ENCODE measurements around the gene TRIM42. TPM values are rescaled to one million over a fixed set of nuclear protein-coding genes. Genes with fewer than 3 reads are reported as not detected.

TRIM42 gene
- total and polyA plus RNA-seq, 2 of the 8 experiments (the other 6 are each of a cell fraction or from before 2014, with no cell fraction given) = not detected

DNA sequence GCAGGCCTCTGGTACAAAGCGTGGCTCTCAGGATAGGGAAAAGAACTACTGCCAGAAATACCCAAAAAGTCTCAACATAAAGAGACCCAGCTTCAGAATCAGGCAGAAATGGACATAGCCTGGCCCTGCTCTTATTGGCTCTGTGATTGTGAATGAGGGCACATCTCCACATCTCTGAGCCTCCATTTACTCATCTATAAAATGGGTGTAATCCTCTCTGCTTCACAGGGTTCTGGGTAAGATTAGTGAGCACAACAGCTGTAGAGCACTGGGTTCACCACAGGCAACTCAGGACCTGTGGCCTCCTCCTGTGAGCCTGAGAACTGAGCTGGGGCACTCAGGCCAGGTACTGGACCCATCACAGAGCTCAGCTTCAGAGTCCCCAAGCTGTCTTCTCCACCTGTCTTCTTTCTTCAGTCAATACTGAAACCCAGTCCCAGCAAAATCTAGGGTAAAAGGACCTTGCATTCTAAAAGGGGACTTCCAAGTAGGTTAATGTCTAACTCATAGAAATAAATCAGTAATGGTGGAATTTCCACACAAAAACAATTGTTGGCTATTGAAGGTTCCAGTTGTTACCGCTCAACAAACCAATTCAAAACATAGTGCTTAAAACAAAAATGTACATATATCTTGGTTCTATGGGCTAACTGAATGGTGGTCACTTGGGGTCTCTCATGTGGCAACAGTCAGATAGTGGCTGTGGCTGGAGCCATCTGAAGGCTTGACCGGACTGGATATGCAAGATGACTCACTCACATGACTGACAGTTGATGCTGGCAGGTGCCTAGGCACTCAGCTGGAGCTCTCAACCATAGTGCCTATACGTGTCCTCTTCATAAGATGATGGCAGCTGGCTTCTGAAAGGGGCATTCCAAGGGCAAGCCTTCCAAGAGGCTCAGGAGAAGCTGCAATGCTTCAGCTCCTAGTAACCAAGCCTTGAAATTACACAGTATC, 47.3 kb downstream of the TRIM42 start:
- Histone ChIP-seq H3K9me3 (ENCODE audit: insufficient read depth in 2 of 2, low read depth in 1 of 2, low read length in 1 of 2) (no peaks in the 10 kb centered on the region; a peak in 1 of 4 replicates), H2AFZ (ENCODE audit: low read length) (no peak overlapping the region), H3K4ac (replicated peaks; ENCODE audit: insufficient read length, low read depth, low read length) (no peak overlapping the region), H2BK120ac (replicated peaks; ENCODE audit: low read depth, low read length) (no peak overlapping the region), H4K8ac (ENCODE audit: extremely low read depth, insufficient read depth, low read length) (no peak overlapping the region), H3K79me2 (ENCODE audit: control insufficient read depth in 1 of 2, insufficient read depth in 2 of 2, low read length in 2 of 2) (no peaks in the 10 kb centered on the region), H3K23ac (ENCODE audit: insufficient read length) (no peak overlapping the region), H3K9ac (replicated peaks in 1 of 4; ENCODE audit: extremely low read depth in 1 of 4, low read depth in 3 of 4, low read length in 3 of 4) (no peak overlapping the region), H4K5ac (ENCODE audit: insufficient read length, low read depth, low read length) (no peak overlapping the region), H3K27ac (ENCODE audit: low read depth, low read length) (no peak overlapping the region), H4K91ac (replicated peaks; ENCODE audit: insufficient read length, low read length) (no peak overlapping the region), H3K23me2 (ENCODE audit: low read depth, low read length) (no peaks in the 10 kb centered on the region; the same call in 1 of the 2 replicates), H3K27me3 (replicated peaks in 1 of 4; ENCODE audit: control insufficient read depth in 3 of 4, extremely low read depth in 1 of 4, insufficient read depth in 3 of 4, low read length in 3 of 4) (no peaks in the 10 kb centered on the region), H2BK20ac (ENCODE audit: low read length) (no peak overlapping the region), H3K4me1 (replicated peaks in 1 of 4; ENCODE audit: control insufficient read depth in 3 of 4, insufficient read depth in 4 of 4, low read length in 3 of 4) (no peaks in the 10 kb centered on the region), H3K14ac (ENCODE audit: insufficient read length) (no peak overlapping the region), H3K79me1 (ENCODE audit: low read depth, low read length) (no peaks in the 10 kb centered on the region), H4K20me1 (replicated peaks in 1 of 2; ENCODE audit: control insufficient read depth in 1 of 2, insufficient read depth in 2 of 2, low read length in 2 of 2) (no peaks in the 10 kb centered on the region), H2BK12ac (ENCODE audit: low read depth, low read length) (no peak overlapping the region), H2BK15ac (ENCODE audit: low read length) (no peak overlapping the region), H3K18ac (ENCODE audit: extremely low read depth, low read length) (no peak overlapping the region), H2BK5ac (ENCODE audit: low read depth, low read length) (no peak overlapping the region), H3K4me3 (ENCODE audit: extremely low read depth in 1 of 4, insufficient read depth in 2 of 4, low read depth in 3 of 4, low read length in 4 of 4) (no peak overlapping the region), H2AK5ac (ENCODE audit: low read depth, low read length) (no peak overlapping the region), H3K36me3 (ENCODE audit: control insufficient read depth in 2 of 4, insufficient read depth in 4 of 4, low read length in 3 of 4) (no peaks in the 10 kb centered on the region; a peak in 1 of 8 replicates), H3K56ac (replicated peaks; ENCODE audit: insufficient read length, low read depth, low read length) (no peak overlapping the region), H3K4me2 (ENCODE audit: insufficient read depth in 1 of 2, low read depth in 2 of 2, low read length in 2 of 2) (no peak overlapping the region)
- ChIA-PET POLR2A (ENCODE audit: partially characterized antibody) (no interaction called here), CTCF (ENCODE audit: partially characterized antibody) (interaction anchor here (0.8 to 1.1 kb wide), 3 partner anchors 12 to 38 kb away, joined by 3 to 7 read pairs (median 3); no protein-coding TSS in a partner anchor)
- no peak for DNase-seq (ENCODE audit: low read depth in 1 of 2, low spot score in 2 of 2)
- 88% methylated on average over 4 of the region's 4 CpGs; no CpG with 5 or more reads in 1 of the 2 experiments for WGBS, 2 experiments (ENCODE audit: extremely low coverage in 1 of 2, insufficient coverage in 1 of 2, insufficient read length in 1 of 2, insufficient replicate concordance in 2 of 2, low coverage in 1 of 2, low lambda C conversion rate in 2 of 2, missing lambda C conversion rate in 1 of 2)
- no peak for FAIRE-seq
- no peak for TF ChIP-seq SP2 (IDR thresholded peaks at IDR 0.05; ENCODE audit: low read length)
